Keratinocyte (primary cell): ENCODE measurements around the gene CFAP90. TPM values are rescaled to one million over a fixed set of nuclear protein-coding genes. Genes with fewer than 3 reads are reported as not detected.

Experiments used
- DNase-seq: peaks from one replicate; pipeline ENCODE4 v3.0.0-alpha.2; 2011; ENCODE audit warnings: low read depth, missing footprints, low spot score
- FAIRE-seq: peaks from 2 replicates; lab custom pipeline; 2011; peaks lifted over from hg19 to GRCh38; lab: Jason Lieb, UNC
- H2AFZ ChIP-seq: 2 replicates; pipeline ENCODE4 v1.6.0; 2012; ENCODE audit warnings: low read length, control low read depth, inconsistent platforms; ENCODE audit not compliant: control insufficient read depth
- H3K27ac ChIP-seq: 2 replicates; pipeline ENCODE4 v1.5.1; 2011; ENCODE audit warnings: low read length; ENCODE audit not compliant: control insufficient read depth, insufficient read depth
- H3K27me3 ChIP-seq: 3 replicates; pipeline ENCODE4 v1.6.0; 2011; ENCODE audit warnings: low read length; ENCODE audit not compliant: control insufficient read depth, insufficient read depth; ENCODE audit errors: extremely low read depth
- H3K36me3 ChIP-seq, 2 experiments: 2 replicates in 1 of 2; 3 replicates in 1 of 2; pipeline ENCODE4 v1.5.1; 2011; ENCODE audit warnings: low read length in 2 of 2, mild to moderate bottlenecking in 1 of 2; ENCODE audit not compliant: control insufficient read depth in 2 of 2, insufficient read depth in 2 of 2; ENCODE audit errors: extremely low read depth in 1 of 2
- H3K4me1 ChIP-seq: 3 replicates; pipeline ENCODE4 v1.5.1; 2011; ENCODE audit warnings: low read length; ENCODE audit not compliant: control insufficient read depth, insufficient read depth; ENCODE audit errors: extremely low read depth
- H3K4me2 ChIP-seq: 3 replicates; pipeline ENCODE4 v1.6.0; 2011; ENCODE audit warnings: low read depth, low read length; ENCODE audit not compliant: control insufficient read depth, insufficient read depth; ENCODE audit errors: extremely low read depth
- H3K4me3 ChIP-seq, 3 experiments: fragments of 200-600 bp in 1 of 3; sonication (generic) in 1 of 3; 2 replicates in 2 of 3; 3 replicates in 1 of 3; pipeline ENCODE4 v1.5.1; 2011 to 2016; ENCODE audit warnings: low read length in 3 of 3, mild to moderate bottlenecking in 3 of 3, control low read depth in 2 of 3, inconsistent platforms in 1 of 3, low read depth in 1 of 3, mixed read lengths in 1 of 3, mixed run types in 1 of 3, moderate library complexity in 1 of 3; ENCODE audit not compliant: control insufficient read depth in 2 of 3, insufficient read depth in 2 of 3; ENCODE audit errors: extremely low read depth in 1 of 3
- H3K79me2 ChIP-seq: 2 replicates; pipeline ENCODE4 v1.6.0; 2012; ENCODE audit warnings: low read length; ENCODE audit not compliant: control insufficient read depth, insufficient read depth
- H3K9ac ChIP-seq: 3 replicates; pipeline ENCODE4 v1.6.0; 2011; ENCODE audit warnings: low read length; ENCODE audit not compliant: control insufficient read depth, insufficient read depth; ENCODE audit errors: extremely low read depth
- H3K9me1 ChIP-seq: 3 replicates; pipeline ENCODE4 v1.6.0; 2011; ENCODE audit warnings: low read length; ENCODE audit not compliant: control insufficient read depth, insufficient read depth; ENCODE audit errors: extremely low read depth
- H3K9me3 ChIP-seq: 2 replicates; pipeline ENCODE4 v1.5.1; 2012; ENCODE audit warnings: low read depth, low read length; ENCODE audit not compliant: control insufficient read depth
- H4K20me1 ChIP-seq: 3 replicates; pipeline ENCODE4 v1.6.0; 2011; ENCODE audit warnings: low read length; ENCODE audit not compliant: control insufficient read depth, insufficient read depth; ENCODE audit errors: extremely low read depth
- CTCF ChIP-seq, 3 experiments: IDR thresholded peaks in 1 of 3; conservative IDR thresholded peaks in 1 of 3; optimal IDR thresholded peaks in 1 of 3; 2 replicates in 2 of 3; 3 replicates in 1 of 3; pipeline versions ENCODE3 to v1.5.1; 2011; ENCODE audit warnings: low read length in 3 of 3, mild to moderate bottlenecking in 3 of 3, moderate library complexity in 2 of 3, control low read depth in 1 of 3, inconsistent platforms in 1 of 3; ENCODE audit not compliant: insufficient read depth in 2 of 3; ENCODE audit errors: extremely low read depth in 1 of 3
- EZH2 ChIP-seq: IDR thresholded peaks from one replicate; pipeline ENCODE4 v1.6.1; 2012; ENCODE audit warnings: inconsistent platforms, mild to moderate bottlenecking, low read length, moderate library complexity
- dilution Hi-C: fragments of 300-500 bp; cut with MboI; formaldehyde crosslinking; loops from one replicate; pipeline ENCODE4 v1.7.0; 2020; ENCODE audit warnings: low sequenced_read_pairs; ENCODE audit not compliant: extremely low pct_ligation_motif_present
- polyA plus RNA-seq, 5 experiments: library from polyadenylated mRNA; depleted of rRNA in 3 of 5; stranded (reverse) in 3 of 5; stranded (forward) in 1 of 5; unstranded in 1 of 5; fragments of >200 nt; gene quantifications; 1 replicate in 1 of 5; 2 replicates in 3 of 5; 3 replicates in 1 of 5; pipeline versions ENCODE4 v1.2.1 to v1.2.3, GENCODE V29; 2011 to 2012; ENCODE audit warnings: missing spikeins in 2 of 5, low read depth in 1 of 5, low replicate concordance in 1 of 5

The CFAP90 gene
- polyA plus RNA-seq, 1 donor (not counting 4 experiments of a cell fraction or from before 2014, with no cell fraction given): not detected

- Histone ChIP-seq H3K27me3 (no peaks in the 10 kb centered on the region), H3K4me3 (no peak overlapping the region), H2AFZ (no peak overlapping the region), H3K4me1 (no peaks in the 10 kb centered on the region), H4K20me1 (no peaks in the 10 kb centered on the region), H3K4me2 (no peak overlapping the region), H3K9me1 (no peaks in the 10 kb centered on the region), H3K36me3 (no peaks in the 10 kb centered on the region), H3K9ac (no peak overlapping the region), H3K9me3 (no peaks in the 10 kb centered on the region), H3K79me2 (no peaks in the 10 kb centered on the region), H3K27ac (no peak overlapping the region)
- dilution Hi-C loops: no loop called here
- TF ChIP-seq CTCF (optimal IDR thresholded peaks at IDR 0.05 in 1 of 3, IDR thresholded peaks at IDR 0.05 in 1 of 3, conservative IDR thresholded peaks at IDR 0.05 in 1 of 3; ENCODE audit: extremely low read depth in 1 of 3, insufficient read depth in 2 of 3, low read length in 3 of 3): no peak
- TF ChIP-seq EZH2: no peak
- DNase-seq (no peak), FAIRE-seq (no peak)
Observed at GRCh38 chr5:7794311-7794710, 56.6 kb downstream of the CFAP90 start.

GRCh38 chr5:7793895-7794294 lies 57.0 kb downstream of the CFAP90 start:
- H2AFZ ChIP-seq: no peak overlapping the region
- H4K20me1 ChIP-seq: no peaks in the 10 kb centered on the region
- H3K9me3 ChIP-seq: no peaks in the 10 kb centered on the region
- FAIRE-seq: no peak
- no peak overlapping the region for H3K4me3 ChIP-seq
- no peaks in the 10 kb centered on the region for H3K79me2 ChIP-seq
- H3K9me1 ChIP-seq: no peaks in the 10 kb centered on the region
- H3K27me3 ChIP-seq: no peaks in the 10 kb centered on the region
- H3K4me1 ChIP-seq: no peaks in the 10 kb centered on the region
- H3K36me3 ChIP-seq: no peaks in the 10 kb centered on the region
- H3K9ac ChIP-seq: no peak overlapping the region
- no peak for DNase-seq
- no peak overlapping the region for H3K27ac ChIP-seq
- no peak overlapping the region for H3K4me2 ChIP-seq
- dilution Hi-C loops: no loop called here
- TF ChIP-seq EZH2: no peak
- TF ChIP-seq CTCF (optimal IDR thresholded peaks at IDR 0.05 in 1 of 3, IDR thresholded peaks at IDR 0.05 in 1 of 3, conservative IDR thresholded peaks at IDR 0.05 in 1 of 3; ENCODE audit: extremely low read depth in 1 of 3, insufficient read depth in 2 of 3, low read length in 3 of 3): no peak
